ENCODE measurements around the gene SMU1. TPM values are rescaled to one million over a fixed set of nuclear protein-coding genes. Genes with fewer than 3 reads are reported as not detected.
"Not testable (repeated sequence)": the region's sequence is repeated elsewhere in the genome, so short reads cannot be mapped to it uniquely, and the experiment has no call there.

Gene SMU1
- total RNA-seq, 1 donor from 2014 or later, result 20.3 TPM

DNA sequence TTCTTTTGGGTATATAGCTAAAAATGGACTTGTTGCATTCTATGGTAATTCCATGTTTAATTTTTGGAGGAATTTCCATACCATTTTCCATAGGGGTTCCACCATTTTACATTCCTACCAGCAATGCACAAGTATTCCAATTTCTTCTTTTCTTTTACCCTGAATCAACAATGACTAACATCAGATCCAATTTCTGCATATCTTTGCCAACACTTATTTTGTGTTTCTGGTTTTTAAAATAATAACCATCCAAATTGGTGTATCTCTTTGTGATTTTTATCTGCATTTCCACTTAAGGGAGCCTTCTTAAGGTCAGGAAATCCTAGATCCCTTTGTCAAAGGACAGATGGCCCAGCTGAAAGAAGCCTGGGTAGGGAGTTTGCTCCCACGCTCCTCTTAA lies 29.5 kb upstream of the SMU1 start:
- DNase-seq (ENCODE audit: low read depth), result no peak

DNA sequence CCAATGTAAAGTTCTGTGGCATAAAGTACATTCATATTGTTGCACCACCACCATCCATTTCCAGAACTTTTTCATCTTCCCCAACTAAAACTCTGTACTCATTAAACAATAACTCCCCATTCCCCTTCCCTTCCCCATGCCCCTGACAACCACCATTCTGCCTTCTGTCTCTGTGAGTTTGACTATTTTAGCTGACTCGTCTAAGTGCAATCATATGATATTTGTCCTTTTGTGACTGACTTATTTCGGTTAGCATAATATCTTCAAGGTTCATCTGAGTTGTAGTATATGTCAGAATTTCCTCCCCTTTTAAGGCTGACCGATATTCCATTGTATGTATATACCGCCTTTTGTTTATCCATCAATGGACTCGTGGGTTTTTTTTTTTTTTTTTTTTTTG lies 29.0 kb upstream of the SMU1 start:
- DNase-seq (ENCODE audit: low read depth), result no peak

DNA sequence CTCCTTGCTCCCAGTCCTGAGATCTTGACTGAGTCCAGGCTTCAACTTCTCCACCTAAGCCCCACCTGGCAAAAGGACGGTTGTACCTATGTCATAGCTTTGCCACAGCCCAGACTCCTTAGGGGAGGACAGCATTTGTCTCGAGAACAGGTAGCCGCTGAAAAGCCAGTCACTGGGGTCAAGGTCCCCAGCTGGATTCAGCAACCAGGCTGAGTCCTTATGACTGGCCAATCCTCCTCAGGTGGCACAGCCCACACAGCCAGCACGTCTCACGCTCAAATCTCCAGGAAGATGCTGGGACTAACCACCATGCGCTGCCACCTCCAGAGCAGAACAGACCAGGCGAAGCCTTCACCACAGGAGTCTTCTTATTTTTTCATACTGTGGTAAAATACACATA lies 27.9 kb upstream of the SMU1 start:
- no peak for DNase-seq (ENCODE audit: low read depth)

DNA sequence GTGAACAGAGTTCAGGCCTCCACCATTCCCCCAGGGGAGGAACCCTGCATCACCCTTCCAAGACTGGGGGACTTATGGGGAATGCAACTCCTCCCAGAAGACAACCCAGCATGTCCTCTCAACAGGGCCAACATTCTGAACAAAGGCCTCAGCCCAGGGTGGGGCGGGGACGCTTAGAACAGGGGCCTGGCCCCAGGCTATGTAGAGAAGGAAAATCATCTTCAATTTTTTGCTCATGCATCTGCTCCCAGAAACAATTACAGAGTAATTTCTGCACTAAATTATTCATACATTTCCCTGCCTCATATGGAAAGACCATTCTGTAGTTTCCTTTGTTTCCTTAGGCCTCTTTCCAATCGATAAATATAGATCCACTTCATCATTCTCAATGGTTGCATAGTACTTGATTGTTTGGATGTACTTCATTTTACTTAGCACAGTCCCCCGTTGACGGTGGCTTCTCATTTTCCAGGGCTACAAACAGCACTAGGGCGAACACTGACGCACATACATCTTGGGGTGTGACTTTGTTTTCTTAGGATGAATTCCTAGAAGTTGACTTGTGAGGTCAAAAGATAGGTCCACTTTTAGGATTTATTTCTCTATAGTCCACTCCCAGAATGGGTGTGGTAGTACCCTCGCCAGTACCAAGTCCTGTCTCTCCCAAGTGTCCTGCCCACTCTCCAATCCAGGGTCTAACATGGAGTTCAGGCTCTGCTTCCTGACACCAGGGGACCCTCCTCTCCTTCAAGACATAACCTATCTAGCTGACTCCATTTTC lies 27.2 kb upstream of the SMU1 start:
- no peak for DNase-seq (ENCODE audit: low read depth)

DNA sequence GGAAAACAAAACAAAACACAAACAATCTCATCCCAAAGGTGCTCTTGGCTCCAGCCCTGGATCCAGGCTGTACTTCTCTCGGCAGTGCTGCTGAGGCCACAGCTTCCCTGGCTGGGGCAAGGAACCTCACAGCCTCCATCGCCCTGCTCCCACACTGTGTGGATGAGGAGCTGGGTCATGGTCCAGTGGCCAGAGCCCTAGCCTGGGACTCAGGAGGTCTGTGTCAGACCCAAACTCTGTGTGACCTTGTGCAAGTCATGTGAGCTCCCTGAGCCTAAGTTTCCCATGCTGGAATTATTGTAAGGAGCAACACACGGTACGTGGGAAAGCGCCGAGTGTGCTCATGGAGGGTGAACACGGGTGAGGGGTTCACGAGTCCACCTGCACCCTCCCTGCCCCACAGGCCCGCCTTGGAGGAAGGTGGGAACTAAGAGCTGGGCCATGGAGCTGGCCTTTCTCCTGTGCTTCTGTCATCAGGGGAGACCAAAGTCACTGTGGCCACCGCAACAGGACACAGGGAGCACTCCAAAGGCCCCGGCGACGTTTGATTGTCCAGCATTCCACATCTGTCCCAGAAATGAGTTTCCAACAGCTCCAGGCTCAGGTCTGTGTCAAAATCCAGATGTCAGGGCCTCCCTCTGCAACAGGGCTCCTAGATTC lies 26.2 kb upstream of the SMU1 start:
- no peak for DNase-seq (ENCODE audit: low read depth)

DNA sequence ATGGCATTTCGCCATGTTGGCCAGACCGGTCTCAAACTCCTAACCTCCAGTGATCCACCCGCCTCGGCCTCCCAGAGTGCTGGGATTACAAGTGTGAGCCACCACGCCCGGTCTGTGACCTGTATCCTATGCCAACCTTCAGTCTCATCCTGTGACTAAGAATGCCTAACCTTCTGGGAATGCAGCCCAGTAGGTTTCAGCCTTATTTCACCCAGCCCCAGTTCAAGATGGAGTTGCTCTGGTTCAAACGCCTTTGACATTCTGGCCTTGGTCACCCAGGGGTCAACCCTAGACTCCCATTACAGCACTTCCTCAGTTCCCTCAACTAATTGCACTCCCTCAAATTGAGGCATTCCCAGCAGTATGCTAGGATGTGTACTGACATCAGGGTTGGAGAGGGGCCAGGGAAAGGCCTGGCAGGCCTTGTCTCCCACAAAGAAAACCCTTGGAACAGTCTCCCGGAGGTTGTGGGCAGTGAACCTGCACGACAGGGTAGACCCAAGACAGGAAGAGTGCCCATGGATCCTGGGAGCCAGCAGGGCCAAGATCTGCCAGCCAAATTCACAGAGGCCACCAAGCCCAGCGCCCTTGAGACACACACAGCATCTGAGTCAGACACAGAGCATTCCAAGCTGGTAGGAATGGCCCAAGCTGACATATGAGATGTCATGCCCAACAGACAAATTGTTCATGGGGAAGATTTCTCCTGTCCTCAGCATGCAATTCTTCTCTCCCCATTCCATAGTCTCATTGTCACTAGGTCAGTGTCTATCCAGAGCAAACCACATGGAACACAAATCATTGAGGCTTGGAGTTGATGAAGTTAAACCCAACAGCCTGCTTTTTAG lies 24.9 kb upstream of the SMU1 start:
- DNase-seq (ENCODE audit: low read depth), result peak; percentile 97

DNA sequence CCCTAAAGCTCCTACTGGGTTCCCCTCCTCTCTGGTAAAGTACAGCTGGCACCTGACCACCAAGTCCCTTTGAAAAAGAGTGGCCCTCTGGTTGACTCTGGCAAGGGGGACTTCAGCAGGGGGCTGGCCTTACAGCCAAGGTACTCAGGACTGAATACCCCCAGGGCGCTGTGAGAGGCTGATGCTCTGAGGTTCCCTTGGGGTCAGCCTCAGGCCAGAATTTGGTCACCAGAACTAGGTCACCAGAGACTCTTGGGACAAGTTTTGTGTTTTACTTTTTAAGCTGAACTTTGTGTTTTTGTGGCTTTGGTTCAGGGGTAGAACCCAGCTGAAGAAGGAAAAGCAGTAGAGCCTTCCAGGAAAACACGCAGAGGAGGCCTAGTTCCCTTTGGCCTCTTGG lies 23.3 kb upstream of the SMU1 start:
- no peak for DNase-seq (ENCODE audit: low read depth)

DNA sequence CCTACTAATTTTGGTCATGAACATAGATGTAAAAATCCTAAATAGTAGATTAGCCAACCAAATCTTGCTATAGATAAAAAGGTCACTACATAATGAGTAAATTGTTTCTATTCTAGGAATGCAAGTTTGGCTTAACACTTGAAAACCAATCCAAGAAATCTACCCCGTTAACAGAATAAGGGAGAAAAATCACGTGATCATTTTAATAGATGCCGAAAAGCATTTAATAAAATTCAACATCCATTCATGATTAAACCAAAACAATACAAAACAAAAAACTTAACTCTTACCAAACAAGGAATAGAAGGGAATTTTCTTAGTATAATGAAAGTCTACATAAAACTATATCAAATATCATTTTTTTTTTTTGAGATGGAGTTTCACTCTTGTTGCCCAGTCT lies 20.7 kb upstream of the SMU1 start:
- no peak for DNase-seq (ENCODE audit: low read depth)

DNA sequence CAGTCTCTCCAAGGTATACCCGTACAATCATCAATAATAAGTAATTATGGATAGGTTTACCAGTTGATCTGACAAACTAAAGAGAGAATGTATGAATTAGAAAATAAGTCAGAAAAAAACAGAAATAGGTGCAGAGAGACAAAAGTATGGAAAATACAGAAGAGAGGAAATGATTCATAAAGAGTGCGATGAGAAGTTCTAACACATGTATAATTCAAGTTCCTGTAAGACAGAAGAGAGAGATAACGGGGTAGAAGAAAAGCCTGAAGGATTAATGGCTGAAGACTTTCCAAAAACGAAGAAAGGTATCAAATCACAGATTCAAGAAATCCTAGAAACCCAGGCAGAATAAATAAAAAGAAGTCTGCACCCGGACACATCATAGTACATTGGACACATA lies 16.2 kb upstream of the SMU1 start:
- DNase-seq (ENCODE audit: low read depth), result no peak

DNA sequence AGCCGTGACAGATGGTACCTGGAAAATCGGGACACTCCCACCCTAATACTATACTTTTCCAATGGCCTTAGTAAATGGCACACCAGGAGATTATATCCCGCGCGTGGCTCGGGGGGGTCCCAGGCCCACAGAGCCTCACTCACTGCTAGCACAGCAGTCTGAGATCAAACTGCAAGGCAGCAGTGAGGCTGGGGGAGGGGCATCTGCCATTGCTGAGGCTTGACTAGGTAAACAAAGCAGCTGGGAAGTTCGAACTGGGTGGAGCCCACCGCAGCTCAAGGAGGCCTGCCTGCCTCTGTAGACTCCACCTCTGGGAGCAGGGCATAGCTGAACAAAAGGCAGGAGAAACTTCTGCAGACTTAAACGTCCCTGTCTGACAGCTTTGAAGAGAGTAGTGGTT lies 9.2 kb upstream of the SMU1 start:
- not testable (repeated sequence) for DNase-seq (ENCODE audit: low read depth)

DNA sequence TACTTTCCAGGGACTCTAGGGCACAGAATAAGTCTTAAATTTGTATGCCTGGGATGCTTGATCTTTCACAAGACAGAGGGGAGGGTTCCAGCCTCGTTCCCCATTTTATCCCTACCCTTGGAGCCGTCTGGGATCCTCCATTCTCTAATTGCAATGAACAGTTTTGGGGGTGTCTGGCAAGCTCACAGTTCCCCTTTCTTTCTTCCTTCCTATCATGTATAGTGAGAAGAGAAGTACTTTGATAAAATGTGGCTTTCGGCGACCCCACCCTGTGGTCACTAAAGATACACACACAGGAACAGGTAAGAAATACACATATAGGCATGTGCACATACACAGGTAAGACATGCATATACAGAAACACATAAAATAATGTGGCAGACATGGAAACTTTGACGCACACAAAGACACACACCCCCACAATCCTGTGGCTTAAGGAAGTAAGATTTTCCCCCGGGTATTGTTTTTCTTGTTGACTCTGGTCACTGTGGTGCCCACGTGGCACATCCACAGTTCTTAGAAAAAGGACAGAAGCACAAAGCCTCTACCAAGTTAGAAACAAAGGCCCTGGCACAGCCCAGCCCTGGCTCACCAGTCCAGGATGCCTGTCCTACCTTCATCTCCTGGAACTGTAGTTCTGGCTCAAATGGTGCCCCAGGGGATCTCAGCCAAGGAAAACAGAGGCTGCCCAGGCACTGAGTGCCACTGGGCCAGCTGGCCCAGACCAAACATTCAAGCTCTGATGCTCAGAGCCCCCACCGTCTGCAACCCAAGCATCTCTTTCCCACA lies 6.3 kb upstream of the SMU1 start:
- DNase-seq (ENCODE audit: low read depth), result no peak

DNA sequence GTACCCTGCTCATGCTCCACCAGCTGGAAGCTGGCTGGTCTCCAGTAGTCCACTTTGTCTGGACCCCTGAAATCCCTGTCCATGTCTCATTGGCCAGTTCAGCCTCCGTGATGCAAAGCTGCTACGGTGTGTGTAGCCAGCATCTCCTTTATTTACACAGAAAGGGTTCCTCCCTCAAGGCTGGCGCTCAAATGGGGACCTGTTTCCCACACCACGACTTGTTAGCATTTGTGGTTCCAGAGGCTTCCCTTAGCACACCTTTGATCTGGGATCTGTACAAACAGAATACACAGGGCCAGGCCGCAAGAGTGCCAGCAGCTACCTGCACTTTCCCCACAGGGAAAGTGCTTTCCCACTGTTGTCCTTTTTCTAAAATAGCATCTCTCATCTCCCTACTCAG lies 5.7 kb upstream of the SMU1 start:
- no peak for DNase-seq (ENCODE audit: low read depth)

DNA sequence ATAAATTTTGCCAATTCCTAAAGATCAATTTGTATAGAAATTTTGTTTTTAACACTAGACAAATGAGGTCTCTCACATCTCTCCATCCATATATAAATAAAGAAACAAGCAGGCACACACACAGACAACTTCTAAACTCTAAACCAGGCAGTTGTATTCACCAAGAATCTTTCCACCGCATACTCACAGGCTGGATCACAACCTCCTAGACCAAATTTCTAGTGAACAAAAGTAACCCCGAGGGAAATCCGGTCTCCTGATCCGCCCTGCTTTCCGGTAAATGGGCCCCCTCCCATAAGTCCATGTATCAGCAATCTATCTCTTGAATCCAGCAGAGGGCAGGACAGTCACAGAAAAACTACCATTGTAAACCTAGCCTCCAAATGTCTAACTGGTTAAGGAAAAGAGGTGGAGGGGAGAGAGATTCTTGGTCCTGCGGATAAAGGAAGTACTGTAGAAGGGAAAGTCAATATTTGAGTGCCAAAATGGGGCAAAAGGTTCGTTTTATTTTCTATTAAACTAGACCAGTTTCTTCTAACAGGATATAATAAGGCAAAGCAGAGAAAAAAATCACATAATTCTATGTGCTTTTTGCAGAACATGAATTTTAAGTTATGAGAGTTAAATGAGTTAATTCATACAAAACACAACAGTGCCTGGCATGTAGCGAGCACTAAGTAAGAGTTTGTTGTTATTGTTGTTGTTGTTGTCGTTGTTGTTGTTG lies 4.8 kb upstream of the SMU1 start:
- peak; percentile 89 for DNase-seq (ENCODE audit: low read depth)

DNA sequence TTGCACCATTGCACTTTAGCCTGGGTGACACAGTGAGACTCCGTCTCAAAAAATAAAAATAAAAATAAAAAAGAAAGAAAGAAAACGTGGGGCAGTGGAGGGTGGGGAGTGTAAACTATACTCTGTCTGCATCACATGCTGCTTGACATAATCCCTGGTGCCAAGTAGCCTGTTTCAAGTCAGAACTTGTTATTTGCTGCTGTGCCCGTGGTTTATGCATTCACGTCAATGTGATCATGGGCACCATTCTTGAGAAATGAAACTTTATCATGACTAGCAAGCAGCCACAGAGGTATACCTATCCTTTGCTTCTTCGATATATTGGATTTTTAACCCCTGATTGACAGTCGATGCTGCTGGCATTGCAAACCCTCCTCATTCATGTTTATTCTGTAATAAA lies 4.1 kb upstream of the SMU1 start:
- DNase-seq (ENCODE audit: low read depth), result no peak

DNA sequence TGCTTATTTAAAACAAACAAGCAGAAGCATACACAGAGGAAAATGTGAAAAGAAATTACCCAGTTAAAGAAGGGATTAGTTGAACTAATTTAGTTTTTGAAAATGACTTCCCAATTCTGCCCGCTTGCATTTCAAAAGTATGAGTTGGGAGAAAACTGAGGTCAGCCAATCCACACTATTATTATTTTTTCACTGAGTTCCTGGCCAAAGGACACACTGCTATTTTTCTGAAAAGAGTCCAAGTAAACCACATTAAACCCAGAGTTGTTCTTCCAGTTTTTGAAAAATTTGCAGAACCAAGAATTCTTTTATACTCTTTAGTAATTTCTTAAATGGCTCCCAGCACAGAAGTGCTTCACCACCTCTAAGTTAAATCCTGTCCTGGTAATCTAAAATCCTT lies 7.5 kb downstream of the SMU1 start:
- no peak for DNase-seq (ENCODE audit: low read depth)

DNA sequence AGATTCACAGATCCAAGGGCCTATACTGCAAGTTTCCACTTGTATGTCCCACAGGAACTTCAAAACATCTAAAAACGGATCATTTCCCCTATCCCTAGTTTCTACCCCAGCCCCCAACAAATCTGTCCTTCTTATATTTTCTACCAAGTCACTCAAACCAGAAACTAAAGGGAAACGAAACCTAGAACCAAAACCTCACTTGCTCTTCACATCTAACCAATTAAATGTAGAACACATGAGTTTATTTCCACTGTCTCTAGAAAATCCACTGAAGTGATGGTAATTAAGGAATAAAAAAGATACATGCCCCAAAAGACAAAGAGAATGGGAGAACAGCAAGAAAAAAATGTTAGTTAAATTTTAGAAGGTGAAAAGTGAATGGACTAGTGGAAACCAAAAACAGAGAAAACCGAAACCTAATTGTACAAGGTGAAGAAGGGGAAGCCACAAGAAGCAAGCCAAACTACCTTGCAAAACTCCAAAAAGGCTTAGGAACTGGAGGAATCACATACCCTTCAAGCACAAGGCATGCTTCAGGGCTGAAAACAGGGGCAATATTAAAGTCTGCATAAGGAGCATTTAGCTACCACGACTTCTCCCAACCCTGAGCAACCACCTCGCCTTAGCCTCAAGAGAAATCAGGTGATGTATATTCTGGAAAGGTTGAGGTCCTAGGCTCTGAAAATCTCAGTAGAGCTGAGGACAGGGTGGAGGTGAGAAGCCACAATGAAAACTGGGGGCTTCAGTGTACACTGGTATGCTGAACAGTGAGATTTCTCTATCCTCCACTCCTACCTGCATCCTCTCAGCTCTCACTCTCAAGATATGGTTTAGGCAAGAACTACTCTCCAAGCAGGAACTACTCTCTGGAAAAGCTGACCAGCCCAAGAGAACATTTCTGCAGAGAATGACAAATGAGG lies 11.1 kb downstream of the SMU1 start:
- no peak for DNase-seq (ENCODE audit: low read depth)

DNA sequence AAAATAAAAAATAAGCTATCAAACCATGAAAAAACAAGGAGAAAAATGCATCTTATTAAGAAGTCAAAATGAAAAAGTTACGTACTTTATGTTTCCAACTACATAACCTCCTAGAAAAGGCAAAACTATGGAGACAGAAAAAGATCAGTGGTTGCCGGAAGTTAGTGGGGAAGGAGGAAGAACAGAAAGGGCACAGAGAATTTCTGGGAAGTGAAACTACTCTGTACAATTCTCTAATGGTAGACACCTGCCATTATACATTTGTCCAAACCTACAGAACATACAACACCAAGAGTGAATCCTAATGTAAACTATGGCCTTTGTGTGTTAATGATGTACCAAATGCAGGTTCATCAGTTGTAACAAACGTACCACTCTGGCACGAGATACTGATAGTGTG lies 25.3 kb downstream of the SMU1 start:
- no peak for DNase-seq (ENCODE audit: low read depth)

DNA sequence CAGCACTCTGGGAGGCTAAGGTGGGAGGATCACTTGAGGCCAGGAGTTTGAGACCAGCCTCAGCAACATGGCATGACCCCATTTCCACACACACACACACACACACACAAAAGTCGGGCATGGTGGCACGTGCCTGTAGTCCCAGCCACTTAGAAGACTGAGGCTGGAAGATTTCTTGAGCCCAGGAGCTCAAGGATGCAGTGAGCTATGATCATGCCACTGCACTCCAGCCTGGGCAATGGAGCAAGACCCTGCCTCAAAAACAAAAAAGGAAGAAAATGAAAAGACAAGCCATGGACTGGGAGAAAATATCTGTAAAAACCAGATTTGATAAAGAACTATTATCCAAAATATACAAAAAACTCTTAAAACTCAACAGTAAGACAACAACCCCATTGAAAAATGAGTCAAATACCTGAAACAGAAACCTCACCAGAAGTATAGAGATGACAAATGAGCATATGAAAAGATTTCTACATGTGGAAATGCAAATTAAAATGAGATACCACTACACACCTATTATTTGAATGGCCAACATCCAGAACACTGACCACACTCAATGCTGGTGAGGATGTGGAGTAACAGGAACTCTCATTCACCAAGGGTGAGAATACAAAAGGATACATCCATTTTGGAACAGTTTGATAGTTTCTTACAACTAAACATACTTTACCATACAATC lies 26.7 kb downstream of the SMU1 start:
- no peak for DNase-seq (ENCODE audit: low read depth)

DNA sequence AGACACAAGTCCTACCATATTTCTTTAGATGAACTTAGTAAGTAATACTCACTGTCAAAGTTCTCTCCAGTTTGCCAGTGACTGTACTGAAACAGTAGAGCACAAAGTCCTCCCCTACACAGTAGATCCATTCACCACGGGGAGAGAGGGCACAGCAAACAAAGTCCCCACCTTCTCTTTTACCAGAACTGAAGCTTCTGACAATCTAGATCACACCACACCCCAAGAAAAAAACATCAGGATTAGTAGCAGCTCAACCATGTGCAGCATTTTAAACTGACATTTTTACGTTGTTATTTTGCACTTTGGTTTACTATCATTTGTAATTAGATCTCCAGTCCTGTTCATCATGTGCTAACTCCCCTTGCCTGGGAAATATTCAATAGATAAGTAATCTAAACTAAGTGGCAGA lies 28.4 kb downstream of the SMU1 start:
- no peak for DNase-seq (ENCODE audit: low read depth)

Data from myocyte (in vitro differentiated cells).